HG03135 (cell line): ENCODE data around the gene EHD1.

ENCODE experiments used
- ATAC-seq: cut with Tn5 transposase; IDR thresholded peaks from one replicate; pipeline ENCODE4 v1.9.1; 2021; ENCODE audit warnings: mild to moderate bottlenecking, moderate library complexity; ENCODE audit not compliant: unreplicated experiment

EHD1 gene

DNA sequence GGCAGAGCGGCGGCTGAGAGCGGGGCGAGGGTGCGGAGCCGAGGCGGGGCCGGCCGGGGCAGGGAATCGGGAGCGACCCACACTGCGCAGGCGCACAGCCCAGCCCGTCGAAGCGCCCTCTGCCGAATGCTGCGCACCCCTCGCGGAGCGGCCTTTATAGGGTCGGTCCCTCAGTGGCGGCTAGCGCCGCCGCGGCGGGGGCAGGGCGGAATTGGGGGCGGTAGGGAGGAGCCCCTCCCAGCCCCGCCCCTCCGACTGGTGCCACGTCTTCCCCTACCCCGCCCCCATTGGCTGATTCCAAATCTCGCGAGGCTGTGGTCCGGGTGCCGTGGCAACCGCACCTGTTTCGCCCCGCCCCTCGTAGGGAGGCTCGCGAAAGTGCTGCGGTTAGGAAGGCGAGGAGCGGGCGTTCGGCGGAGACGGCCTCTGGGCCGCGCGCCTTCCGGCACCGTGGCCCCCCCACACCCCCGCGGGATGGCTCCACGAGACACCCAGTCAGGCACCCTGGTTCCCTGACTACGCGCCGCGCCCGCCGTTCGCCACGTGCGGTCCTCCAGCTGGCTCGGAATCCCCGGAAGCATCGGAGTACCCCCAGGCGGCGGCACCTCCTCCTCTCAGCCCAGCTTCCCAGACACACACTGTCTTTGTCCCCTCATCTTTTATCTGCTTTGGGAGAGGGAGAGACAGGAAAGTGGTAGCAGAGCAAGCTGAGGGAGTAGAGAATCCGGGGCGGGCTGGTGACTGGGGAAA, at the start of gene EHD1:
Gene EHD1, minus strand, starts transcription at position 128 of the 750 bp plus-strand sequence. CDS start 157 bp downstream, outside the sequence.
- peak; percentile 59 for ATAC-seq

DNA sequence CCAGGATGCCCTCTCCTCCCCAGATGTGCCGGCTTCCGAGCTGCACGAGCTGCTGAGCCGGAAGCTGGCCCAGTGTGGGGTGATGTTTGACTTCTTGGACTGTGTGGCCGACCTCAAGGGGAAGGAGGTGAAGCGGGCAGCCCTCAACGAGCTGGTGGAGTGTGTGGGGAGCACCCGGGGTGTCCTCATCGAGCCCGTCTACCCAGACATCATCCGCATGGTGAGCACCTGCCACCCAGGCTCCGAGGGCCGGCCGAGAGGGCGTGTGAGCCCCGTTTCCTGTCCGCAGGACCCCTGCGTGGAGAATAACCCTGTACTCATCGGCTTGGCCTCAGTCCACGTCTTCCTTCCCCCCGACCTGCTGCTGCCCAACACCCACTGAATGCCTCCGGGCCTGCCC, 48.3 kb upstream of the EHD1 start:
- ATAC-seq, result no peak

DNA sequence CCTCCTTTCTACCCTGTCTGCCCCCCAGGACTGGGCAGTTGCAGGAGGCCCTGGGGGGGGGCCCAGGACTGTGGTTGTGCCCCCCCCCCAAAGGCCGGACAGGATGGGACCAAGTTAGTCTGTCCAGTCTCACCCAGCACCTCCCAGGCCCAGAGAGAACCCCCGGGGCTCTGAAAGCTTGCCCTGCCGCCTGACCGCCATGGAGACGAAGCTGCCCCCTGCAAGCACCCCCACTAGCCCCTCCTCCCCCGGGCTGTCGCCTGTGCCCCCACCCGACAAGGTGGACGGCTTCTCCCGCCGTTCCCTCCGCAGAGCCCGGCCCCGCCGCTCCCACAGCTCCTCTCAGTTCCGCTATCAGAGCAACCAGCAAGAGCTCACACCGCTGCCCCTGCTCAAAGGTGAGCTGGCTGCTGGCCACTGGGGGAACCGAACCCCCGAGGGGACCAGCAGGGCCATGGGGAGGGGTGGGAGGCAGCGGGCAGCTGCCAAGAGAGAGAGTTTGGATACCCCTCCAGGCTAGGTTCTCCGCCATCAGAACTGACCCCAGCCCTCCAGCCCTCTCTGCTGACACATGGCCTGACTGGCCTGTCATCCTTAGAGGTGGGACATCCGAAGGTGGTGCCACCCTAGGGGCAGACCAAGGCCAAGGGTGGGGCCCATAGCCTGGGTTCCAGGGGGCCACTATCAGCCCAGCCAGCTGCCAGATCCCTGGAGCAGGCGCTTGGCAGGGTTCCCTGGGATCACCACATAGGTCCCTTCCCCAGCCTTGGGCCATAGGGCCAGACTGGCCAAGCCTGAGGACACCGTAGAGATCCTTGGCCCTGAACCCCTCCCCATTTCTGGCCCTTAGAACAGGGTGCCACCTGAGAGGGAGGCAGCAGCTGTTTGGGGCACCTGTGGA, 47.4 kb upstream of the EHD1 start:
- no peak for ATAC-seq

DNA sequence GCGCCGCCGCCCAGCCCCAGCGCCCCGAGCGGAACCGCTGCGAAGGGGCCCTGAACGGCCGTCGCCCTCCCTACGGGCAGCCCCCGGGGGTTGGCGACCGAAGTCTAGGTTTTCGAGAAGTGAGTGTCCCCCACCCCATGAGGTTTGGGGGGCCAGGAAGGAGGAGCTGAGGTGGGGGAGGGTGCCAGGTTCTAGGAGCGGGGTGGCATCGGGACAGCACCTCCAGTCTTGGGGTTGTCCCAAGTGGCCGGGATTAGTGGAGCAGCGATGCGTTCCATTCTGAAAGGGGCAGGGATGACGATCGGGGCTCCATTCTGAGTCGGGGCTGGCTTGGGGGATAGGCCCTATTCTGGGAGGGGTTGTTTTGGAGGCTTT, 46.5 kb upstream of the EHD1 start:
- ATAC-seq, result no peak

DNA sequence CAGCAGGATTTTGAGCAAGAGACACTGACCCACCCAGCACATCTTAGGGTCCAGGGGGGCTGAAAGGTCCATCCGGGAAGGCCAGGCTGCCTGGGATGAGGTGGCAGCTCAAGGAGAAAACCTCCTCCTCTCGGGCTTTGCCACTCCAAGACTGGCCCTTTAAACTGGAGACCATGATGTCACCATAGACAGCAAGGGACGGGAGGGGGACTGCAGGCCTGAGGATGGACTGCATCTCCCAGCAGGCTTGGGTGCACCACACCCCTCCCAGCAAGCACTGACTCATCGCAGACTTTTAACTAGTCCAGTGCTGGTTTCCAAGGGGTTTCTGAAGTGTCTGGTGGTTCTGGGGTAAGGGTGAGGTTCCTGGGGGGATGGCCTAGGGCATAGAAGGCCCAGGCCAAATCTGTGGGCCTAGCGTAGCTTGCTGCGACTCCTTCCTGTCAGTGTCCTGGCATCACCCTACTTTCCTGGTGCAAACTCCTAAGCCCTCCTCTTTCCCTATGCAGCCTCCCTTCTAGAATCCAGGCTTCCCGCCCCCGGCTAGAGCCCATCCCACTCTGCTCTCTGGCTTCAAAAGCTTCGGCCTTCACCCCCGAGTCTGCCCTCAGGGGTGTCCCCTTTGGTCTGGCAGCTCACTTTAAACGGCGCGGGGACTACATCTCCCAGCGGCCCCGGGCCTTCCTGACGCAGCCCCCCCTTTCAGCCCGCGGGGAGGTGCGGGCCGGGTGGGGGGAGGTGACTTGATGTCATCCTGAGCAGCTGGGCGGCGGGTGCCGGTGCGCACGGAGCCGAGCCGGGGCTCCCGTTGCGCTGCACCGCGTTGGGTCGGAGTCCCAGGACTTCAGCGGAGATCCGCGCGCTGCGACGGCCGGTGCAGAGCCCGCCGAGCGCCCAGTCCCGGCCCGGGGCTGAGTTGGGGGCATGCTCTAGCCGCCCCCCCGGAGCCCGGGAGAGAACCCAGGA, 45.8 kb upstream of the EHD1 start, which contains the start of gene PPP2R5B:
Gene PPP2R5B, plus strand, starts transcription at position 746 of the 966 bp plus-strand sequence. CDS start 1,046 bp downstream, outside the sequence.
- ATAC-seq, result peak; percentile 78

GRCh38 chr11:64923151-64923661, 44.8 kb upstream of the EHD1 start:
- ATAC-seq, result no peak

GRCh38 chr11:64921384-64921783, 43.0 kb upstream of the EHD1 start:
- ATAC-seq, result no peak

DNA sequence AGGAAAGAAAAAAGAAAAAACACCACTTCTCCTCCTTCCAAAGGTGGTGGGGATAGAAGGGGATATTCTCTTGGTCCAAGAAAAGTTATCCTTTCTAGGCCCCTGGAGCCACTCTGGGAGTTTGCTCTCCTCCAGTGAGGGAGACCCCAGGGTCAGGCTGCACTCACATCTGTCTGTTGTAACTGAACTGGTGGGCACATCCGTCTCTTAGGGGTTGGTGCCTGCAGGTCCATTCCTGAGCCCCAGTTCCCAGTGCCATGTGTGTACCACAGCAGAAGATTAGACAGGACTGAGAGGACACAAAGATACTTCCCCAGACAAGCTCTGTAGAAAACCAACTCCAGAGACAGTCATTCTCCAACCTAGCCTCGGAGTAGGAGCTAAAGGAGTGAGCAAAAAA, 41.7 kb upstream of the EHD1 start:
- no peak for ATAC-seq

DNA sequence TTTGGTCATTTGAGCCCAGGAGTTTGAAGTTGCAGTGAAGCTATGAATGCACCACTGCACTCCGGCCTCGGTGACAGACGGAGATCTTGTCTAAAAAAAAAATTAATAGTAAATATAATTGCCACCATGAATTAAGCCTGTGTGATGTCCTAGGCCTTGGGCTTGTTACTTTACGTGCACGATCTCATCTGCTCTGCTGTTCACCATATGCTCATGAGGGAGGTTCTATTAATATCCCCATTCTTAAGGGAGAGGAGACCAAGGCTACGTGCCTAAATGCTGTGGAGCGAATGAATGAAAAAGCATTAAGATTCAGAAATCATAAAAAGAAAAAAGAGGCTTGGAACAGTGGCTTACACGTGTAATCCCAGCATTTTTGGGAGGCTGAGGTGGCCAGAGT, 41.2 kb upstream of the EHD1 start:
- ATAC-seq, result no peak

DNA sequence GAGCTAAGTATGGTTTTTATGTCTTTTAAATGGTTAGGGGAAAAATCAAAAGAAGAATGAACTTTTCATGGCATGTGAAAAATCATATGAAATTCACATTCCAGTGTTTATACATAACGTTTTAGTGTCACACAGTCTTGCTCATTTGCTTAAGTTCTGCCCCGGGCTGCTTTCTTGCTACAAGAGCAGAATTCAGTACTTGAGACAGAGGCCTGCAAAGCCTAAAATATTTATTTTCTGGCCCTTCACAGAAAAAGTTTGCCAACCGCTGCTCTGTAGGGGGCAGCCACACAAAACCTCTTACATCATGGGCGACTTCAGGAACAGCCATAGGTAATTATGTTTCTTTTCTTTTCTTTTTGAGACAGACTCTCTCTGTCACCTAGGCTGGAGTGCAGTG, 39.6 kb upstream of the EHD1 start:
- no peak for ATAC-seq

DNA sequence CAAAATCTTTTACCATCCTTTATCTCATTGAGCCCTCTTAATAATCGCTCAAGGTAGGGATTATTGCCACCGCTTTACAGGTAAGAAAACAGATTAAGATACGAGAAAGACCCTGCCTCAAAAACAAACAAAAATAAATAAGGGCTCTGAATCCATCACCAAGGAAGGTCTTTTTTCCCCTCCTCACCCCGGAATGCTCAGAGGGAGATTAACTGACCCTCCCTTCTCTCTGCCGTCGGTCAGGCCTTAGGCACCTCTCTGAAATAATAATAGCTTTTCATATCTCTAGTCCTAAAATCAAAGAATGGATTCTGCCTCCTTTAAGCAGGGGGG, 39.2 kb upstream of the EHD1 start:
- no peak for ATAC-seq

GRCh38 chr11:64916775-64917662, 38.6 kb upstream of the EHD1 start, which contains the start of gene ATG2A:
Gene ATG2A, minus strand, starts transcription at chr11:64917209. Its CDS starts 74 bp downstream, at chr11:64917135.
- peak; percentile 91 for ATAC-seq

- ATAC-seq, result peak; percentile 9
Observed at GRCh38 chr11:64916040-64916774, 37.8 kb upstream of the EHD1 start.

- ATAC-seq, result no peak
Observed at GRCh38 chr11:64915376-64915887, 37.0 kb upstream of the EHD1 start.

DNA sequence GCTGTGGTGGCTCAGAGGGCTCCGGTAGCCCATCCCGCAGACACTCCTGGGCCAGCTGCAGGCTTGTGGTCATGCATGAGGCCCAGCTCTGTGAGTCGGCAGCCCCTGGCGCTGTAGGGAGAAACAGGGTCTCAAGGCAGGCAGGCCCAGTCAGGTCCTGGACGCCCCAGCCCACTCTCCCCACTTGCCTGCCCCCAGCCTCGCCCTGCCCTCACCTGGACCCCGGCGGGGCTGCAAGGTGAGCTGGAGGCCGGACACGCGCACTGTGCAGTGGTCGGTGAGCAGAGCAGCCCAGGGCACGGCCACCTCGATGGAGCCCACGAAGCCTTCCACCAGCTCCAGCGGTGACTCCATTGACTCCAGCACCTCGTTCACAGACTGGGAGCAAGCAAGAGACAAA, 35.7 kb upstream of the EHD1 start:
- ATAC-seq, result no peak

GRCh38 chr11:64913171-64913727, 34.8 kb upstream of the EHD1 start:
- ATAC-seq, result no peak

GRCh38 chr11:64911689-64912088, 33.3 kb upstream of the EHD1 start:
- no peak for ATAC-seq

- no peak for ATAC-seq
Observed at GRCh38 chr11:64911142-64911541, 32.7 kb upstream of the EHD1 start.
